ENCODE measurements around the gene TRAK2.

GRCh38 chr2:201349601-201350000 lies 101.7 kb downstream of the TRAK2 start:
- TF ChIP-seq, protein P1, sequence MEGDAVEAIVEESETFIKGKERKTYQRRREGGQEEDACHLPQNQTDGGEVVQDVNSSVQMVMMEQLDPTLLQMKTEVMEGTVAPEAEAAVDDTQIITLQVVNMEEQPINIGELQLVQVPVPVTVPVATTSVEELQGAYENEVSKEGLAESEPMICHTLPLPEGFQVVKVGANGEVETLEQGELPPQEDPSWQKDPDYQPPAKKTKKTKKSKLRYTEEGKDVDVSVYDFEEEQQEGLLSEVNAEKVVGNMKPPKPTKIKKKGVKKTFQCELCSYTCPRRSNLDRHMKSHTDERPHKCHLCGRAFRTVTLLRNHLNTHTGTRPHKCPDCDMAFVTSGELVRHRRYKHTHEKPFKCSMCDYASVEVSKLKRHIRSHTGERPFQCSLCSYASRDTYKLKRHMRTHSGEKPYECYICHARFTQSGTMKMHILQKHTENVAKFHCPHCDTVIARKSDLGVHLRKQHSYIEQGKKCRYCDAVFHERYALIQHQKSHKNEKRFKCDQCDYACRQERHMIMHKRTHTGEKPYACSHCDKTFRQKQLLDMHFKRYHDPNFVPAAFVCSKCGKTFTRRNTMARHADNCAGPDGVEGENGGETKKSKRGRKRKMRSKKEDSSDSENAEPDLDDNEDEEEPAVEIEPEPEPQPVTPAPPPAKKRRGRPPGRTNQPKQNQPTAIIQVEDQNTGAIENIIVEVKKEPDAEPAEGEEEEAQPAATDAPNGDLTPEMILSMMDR (IDR thresholded peaks at IDR 0.05 in 4 of 5, conservative IDR thresholded peaks at IDR 0.05 in 1 of 5): no peak
- TF ChIP-seq POLR2A (IDR thresholded peaks at IDR 0.05): no peak

Measured in gastrocnemius medialis (tissue), 4 donors.